Right renal cortex interstitium (tissue), 3 donors: Measurements from ENCODE around the gene SEPTIN3. TPM values are rescaled to one million over a fixed set of nuclear protein-coding genes. Genes with fewer than 3 reads are reported as not detected.
"Not testable (repeated sequence)": the region's sequence is repeated elsewhere in the genome, so short reads cannot be mapped to it uniquely, and the experiment has no call there.

Experiments
- DNase-seq, 3 donors: peaks; one replicate each; pipeline ENCODE4 v3.0.0-alpha.2; 2013; ENCODE audit warnings: low read depth in 3 of 3, low spot score in 2 of 3
- polyA plus RNA-seq, 3 donors: library from polyadenylated mRNA; unstranded; fragments of 120-200 nt; gene quantifications; one replicate each; pipeline ENCODE4 v1.2.1, GENCODE V29; 2013; ENCODE audit not compliant: insufficient read length in 3 of 3

SEPTIN3 gene
- polyA plus RNA-seq, 3 donors, result 5.7 to 7.2 (median 6.9) TPM

DNA sequence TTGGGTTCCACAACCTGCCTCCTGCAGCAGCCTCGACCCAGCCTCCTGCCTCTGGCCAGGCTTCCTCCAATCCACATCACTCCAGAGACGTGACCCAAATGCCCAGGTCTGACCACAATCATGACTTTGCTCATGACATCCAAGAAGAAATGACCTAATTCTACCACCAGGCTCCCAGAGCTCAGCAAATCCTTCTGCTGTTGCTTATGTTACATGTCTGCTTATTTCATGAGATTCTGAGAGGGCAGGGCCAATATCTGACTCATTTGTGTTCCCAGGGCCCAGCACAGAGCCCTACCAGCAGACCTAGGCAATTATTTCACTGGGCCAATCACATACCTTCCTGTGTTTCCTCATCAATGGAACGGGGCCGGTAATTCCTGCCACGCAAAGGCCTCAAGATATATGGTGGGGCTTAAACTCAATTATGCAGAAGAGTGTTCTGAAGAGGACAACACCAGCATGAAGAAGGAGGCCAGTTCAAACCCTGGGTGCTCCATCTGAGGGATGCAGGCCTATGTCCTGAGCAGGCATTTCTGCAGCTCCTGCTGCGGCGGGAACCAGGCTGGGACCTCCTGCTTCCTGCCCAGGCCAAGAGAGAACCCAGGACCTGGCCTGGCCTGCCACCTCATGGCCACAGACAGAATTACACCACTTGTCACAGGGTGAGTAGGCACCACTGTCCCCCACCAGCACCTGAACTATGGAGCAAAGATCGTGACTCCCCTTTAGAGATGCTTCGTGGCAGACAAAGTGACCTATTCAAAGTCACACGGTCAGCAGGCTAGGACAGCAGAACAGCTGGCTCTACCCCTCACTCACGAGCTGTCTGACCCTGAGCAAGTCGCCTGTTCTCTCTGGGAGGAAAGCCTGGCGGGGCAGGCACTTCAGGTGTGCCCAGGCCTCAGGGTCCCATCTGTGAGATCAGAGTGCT, 28.1 kb upstream of the SEPTIN3 start:
- DNase-seq, result peak in 2 of 3 donors; percentile 48 to 59

DNA sequence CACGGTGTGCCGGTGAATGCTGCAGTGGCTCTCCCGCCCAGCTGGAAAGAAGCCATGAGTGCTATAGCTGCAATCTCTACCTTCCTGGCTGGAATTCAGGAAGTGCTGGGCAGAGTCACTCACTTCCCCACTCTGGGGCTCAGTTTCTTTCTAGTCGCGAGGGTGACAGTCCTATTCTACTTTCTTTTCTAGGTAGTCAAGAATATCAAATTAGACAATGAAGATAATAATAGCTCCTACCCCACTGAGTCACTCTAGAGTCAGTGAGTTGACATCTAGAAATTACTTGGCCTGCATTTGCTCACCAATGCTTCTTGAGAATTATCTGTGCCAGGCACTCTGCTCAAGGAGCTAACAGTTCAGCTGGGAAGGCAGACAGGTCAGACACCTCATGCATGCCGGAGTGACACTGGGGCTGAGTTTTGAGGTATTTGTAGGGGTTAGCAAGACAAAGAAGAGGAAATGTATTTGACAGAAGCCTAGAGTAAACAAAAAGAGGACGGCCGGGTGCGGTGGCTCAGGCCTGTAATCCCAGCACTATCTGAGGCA, 25.5 kb upstream of the SEPTIN3 start:
- DNase-seq, result no peak

DNA sequence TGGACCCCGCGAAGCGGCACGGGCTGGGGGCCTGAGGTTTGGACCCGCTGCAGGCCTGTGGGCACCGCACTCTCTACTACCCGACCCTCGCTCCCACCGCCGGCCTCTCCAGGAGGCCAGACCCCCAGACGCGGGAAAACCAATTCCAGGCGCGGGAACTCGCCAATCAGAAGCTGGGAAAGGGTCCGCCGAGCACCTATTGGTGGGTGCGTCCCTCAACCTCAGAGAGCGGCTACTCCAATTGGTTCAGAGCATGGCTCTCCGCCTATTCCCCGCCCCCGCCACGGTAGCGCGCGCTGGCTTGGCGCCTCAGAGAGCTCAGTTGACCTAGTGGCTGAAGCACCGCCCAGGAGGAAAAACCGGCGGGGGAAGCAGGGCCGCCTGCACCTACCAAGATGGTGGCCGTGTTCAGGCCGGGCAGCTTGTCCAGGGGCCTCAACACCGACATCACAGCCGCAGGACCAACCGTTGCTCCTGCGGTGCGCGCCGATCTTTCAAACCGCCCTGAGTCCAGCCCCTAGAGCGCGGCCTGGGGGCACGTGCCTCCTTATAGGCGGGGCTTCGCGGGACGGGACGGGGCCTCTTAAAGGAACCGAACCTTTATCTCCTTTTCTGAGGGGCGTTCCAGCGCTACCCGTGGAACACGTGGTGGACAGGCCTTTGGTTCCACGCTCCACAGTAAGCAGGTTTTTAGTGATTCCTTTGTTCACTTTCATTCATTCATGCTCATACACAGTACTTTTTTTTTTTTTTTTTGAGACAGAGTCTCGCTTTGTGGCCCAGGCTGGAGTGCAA, 22.4 kb upstream of the SEPTIN3 start, which contains the start of gene CENPM:
Gene CENPM (minus strand): TSS at position 524 of the 795 bp plus-strand sequence. CDS start 76 bp downstream, at position 448.
- peak; percentile 81 to 90 (median 88) for DNase-seq

DNA sequence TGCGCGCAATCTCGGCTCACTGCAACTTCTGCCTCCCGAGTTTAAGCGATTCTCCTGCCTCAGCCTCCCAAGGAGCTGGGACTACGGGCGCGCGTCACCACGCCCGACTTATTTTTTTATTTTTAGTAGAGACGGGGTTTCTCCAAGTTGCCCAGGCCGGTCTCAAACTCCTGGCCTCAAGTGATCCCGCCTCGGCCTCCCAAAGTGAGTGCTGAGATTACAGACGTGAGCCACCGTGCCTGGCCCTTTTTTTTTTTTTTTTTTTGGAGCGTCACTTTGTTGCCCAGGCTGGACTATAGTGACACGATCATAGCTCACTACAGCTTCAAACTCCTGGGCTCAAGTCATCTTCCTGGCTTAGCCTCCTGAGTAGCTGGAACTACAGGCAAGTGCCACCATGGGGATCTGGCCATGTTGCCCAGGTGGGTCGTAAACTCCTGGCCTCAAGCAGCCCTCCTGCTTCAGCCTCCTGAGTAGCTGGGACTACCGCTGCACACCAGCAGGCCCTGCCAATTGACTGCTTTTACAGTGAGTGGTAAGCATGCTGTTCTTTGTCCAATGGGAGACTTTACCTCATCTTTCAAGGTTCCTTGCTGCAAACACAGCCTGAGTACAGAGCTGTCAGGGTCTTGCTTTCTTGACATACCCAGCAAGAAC, 21.7 kb upstream of the SEPTIN3 start:
- DNase-seq, result no peak

DNA sequence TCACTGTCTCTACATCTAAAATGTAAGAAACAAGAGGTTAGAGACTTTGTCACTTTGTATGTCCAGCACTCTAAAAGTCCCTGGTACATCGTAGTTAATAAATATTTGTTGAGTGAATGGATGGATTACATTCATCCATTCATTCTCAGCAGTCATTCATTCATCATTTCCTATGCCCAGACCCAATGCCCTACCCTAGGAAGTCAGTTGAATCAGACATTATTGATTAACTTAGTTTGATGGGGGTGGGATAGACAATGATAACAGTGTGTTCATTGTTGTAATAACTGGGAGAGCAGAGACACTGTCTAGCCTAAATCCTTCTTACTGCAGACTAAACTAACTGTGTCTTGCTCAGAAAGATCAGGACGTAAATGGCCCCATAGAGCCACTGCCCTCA, 21.1 kb upstream of the SEPTIN3 start:
- no peak for DNase-seq

DNA sequence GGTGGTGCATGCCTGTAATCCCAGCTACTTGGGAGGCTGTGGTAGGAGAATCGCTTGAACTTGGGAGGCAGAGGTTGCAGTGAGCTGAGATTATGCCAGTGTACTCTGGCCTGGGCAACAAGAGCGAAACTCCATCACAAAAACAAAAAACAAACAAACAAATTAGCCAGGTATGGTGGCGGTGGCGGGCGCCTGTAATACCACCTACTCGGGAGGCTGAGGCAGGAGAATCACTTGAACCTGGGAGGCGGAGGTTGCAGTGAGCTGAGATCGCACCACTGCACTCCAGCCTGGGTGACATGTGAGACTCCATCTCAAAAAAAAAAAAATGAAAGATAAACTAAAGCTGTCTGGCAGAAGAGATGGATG, 20.3 kb upstream of the SEPTIN3 start:
- DNase-seq, result not testable (repeated sequence)

DNA sequence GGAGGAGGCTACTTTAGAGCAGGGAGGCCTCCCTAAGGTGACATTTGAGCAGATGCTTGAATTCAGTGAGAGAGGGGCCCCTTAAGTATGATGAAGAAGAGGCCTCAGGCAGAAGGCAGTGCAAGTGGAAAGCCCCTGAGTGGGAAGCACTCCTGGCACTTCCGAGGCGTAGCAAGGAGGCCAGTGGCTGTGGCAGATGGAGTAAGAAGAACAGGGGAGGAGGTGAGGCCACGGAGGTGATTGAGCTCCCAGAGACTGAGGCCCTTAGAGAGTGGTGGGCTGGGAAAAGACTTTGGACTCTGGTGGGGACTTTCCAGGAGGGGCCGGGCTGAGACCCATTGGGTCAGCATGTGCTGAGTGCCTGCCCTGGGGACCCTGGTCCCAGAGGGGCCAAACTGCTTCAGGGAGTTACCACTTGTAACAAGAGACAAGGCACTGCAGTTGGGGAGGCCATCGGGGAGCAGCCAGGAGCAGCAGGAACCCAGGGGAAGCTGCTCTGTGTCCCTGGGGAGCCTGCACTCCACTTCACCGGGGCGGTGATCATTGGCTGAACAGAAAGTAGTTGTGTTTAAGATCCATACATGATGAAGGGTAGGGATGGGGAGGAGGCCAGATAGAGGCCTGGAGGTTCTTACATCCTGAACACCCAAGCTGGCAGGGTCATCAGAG, 19.8 kb upstream of the SEPTIN3 start:
- no peak for DNase-seq

DNA sequence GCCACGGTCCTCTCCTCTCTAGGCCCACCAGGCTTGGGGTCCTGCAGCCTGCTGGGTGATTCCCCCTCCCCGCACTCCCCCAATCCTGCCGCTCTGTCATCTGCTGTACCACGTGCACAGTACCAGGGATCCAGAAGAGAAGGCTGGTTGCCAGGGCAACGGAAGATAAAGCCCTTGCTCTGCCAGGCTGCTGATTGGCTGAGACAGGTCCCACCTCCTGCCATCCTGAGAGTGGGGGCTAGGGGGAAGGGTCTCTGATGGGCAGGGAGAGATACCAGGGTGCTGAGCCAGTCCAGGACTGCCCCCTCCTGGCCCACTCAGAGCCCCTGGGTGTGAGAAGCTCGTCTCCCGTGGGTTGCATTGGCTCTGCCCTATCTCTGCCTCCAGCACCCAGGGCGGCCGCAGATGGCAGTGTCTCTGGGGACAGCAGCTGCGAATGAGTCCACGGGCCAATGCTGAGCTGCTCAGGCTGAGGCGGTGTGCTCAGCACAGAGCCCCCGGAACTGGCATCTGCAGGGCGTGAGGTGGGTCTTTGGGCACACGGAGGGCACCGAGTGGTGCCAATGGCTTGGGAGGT, 17.3 kb upstream of the SEPTIN3 start, which contains the start of gene SMIM45:
Gene SMIM45 (plus strand): TSS at position 253 of the 577 bp plus-strand sequence.
- DNase-seq, result no peak

DNA sequence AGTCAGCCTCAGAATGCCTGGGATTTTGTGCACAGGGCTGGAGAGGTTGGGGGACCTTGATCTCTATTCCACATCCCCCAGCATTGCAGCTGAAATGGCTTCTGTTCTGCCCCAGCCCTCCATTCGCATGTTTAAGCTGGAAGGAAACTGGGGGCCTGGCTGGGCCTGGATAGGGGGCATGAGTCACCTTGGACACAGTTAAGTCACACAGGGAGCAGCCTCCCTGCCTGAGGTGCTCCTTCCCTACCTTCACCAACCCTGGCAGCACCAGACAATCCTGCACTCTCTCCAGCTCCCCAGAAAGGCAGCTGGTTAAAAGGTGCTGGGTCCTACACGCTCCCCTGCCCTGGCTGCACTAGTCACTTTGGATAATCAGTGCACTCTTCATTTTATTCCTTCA, 16.5 kb upstream of the SEPTIN3 start:
- no peak for DNase-seq

DNA sequence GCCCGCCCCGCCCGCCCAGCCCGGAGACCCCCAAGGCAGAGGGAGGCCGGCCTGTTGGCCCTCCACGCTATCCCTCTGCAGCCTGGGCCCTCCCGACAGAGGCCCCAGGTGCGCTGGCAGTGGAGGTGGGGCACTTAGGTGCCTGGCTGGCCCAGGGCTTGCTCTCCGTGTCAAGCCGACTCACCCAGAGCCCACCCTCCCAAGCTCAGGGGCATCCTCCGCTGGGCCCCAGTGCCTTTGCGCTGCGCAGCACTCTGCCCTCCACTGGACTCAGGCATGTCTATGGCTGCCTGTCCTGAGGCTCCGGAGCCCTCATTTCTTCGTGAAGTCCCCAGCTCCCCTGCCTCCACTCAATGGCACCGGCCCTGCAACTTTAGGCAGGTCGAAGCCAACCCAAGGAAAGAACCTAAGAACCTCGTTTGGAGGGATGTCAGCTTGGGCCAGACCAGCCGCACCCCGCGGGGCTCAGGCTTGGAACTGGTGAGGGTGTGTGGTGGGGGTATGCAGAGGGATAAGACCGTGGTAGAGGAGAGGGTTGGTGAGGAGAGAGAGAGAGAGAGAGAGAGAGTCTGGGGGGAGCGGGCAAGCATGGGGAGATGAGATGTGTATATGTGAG, 11.2 kb upstream of the SEPTIN3 start:
- DNase-seq, result no peak

DNA sequence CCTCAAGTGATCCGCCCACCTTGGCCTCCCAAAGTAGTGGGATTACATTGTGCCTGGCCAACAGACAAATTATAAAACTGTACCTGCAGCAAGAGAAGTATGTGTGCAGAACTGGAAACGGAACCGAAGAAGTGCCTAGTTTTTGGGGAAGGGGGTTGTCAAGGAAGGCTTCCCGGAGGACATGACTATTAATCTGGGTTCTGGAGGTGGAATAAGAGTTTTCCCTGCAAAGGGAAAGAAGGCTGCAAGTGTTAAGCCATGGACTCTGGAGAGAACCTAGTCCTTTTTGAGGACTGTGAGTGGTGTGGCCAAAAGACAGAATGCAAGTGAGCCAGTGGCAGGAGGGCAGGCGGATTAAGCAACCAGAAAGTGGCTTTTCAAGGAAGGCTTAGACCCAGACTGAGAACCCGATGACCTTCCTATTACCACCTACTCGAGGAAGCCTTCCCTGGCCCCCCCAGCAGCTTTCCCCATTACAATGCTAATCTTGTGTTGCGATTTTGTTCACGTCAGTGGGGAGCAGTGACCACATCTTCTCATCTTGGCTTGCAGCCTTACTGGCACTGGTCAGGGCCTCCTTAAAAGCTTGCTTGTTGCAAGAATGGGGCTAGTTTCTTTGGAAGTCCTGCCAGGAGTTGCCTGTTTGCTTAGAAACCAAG, 5.7 kb upstream of the SEPTIN3 start:
- DNase-seq, result no peak

DNA sequence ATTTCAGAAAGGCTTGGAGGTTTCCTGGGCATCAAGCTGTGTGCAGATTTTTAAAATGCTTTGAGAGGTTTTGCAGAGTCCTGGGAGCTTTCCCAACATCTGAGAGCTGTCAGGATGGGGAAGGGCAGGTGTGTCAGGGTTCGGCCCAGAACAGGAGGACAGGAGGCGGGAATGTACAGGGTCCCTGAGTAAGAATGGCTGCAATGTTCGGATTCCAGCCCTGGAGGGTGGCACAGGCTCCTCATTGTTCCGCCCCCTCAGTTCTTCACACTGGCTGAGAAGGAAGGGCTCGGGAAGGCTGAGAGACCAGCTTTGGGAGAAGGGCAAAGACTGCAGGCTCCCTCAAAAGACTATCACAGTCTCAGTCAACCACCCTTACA, 5.1 kb upstream of the SEPTIN3 start:
- no peak for DNase-seq

DNA sequence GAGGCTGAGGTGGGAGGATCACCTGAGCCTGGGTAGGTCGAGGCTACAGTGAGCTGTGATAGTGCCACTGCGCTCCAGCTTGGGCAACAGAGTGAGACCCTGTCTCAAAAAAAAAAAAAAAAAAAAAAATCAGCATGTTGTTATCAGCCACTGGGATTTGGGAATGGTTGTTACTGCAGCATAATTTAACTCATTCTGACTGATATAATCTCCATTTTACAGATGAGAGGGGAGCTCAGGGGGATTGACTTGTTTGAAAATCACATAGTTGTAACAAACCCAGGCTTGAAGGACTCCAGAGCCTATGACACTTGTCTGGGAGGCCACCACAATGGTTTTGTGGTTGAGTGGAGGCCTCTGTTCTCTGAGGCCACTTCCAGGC, 3.0 kb upstream of the SEPTIN3 start:
- DNase-seq, result no peak

DNA sequence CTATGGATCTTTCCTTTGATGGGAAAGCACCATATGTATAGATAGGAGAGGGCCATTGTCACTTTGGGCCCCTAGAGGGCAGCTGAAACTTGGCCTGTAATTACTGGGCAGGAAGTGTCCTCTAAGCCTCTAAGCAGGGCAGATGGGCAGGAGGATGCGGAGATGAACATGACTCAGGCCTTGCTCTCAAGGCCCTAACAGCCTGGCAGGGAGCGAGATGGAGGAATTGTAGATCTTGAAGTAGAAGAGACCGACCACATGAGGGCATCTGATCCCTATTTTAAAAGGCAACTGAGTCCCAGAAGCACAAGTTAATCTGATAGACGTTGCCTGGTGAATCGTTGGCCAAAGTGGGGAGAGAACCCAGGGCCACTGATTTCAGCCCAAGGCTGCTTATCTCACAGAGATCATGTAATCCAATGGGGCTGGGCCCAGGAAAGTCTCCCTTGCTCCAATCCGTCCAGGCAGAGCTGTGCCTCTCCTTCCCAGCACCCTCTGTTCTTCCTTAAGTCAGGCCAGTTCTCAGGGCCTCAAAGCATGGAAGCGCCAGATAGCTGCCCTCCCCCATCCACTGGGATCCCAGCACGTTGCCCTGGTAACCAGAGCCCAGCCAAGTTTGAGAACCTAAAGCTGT, 2.5 kb upstream of the SEPTIN3 start:
- no peak for DNase-seq

DNA sequence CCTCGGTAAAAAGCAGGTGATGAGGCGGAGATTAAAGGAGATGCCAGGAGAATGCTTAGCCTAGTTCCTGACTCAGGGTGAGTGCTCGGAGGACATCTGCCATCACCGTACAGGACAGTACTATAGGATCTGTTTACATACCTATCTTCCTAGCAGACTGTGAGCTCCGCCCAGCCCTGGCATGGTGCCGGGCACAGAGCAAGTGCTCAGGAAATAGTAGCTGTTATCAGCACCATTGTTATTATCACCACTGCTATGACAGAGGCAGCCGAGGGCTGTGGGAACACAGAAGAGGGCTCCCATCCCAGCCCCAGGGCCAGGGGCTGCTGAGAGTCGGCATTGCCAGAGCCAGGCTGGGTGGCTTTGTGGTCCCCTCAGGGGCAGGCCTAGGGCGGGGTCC, 642 bp upstream of the SEPTIN3 start:
- no peak for DNase-seq

DNA sequence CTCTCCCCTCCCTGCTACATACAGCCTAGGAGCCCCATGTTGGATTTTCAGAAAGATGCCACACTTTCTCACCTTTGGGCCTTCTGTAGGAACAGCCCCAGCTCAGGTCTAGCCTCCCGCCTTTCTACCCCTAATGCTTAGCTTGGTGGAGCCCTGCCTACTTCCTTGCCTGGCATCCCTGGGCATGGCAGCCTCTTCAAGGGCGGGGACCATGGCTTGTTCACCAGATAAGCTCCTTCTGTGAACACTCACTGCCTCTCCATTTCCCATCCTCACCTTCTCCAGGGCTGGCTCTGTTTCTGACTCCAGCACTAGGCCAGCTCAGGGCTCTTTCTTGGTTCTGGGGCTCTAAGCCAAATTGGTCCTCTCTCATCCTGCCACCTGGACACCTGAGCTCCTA, 1.4 kb downstream of the SEPTIN3 start:
- DNase-seq, result no peak

DNA sequence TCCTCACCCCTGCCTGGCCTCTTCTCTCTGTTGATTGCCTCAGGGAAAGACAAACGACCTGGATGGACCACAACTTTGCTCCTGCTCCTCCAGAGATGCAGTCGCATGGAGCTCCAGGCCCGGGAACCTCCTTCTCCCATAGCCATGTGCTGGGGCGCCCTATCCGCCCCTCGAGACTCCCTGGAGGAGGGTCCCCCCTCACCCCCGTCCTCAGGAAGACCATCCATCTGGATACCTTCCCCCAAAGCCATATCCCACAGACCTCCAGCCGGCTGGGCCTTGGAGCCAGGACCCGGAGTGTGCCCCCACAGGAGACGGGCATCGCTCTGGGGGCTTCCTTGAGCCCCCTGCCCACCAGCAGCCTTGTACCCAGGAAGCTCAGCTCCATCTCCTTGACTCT, 2.2 kb downstream of the SEPTIN3 start:
- no peak for DNase-seq

DNA sequence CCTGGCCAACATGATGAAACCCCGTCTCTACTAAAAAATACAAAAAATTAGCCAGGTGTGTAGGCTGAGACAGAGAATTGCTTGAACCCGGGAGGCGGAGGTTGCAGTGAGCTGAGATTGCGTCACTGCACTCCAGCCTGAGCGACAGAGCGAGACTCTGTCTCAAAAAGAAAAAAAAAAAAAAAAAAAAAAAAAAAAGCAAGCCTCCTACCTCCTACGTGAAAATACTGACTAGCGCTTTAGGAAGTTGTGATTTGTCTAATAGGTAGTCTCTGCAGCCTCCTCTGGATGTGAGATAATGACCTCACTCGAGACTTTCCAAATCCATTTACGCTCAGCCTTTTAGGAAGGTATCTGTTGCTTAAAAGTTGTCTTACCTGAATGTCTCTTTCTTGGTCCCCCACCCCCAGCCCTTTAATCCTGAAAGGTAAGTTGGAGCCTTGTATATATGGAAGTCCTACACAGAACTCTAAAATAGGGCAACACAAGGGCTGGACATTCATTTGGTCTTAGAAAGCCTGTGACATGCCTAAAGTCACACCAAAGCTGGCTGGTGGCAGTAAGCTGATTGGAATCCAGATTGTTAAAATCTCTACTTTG, 5.5 kb downstream of the SEPTIN3 start:
- no peak for DNase-seq
